Astrocyte (in vitro differentiated cells and primary cell): Measurements from ENCODE around the gene MYO7B.

ENCODE experiments used
- EZH2 ChIP-seq: IDR thresholded peaks from 2 replicates; pipeline ENCODE4 v1.6.1; 2012; ENCODE audit warnings: mild to moderate bottlenecking, low read length, inconsistent platforms; ENCODE audit not compliant: insufficient read depth
- TF ChIP-seq, protein P1 (sequence below): IDR thresholded peaks from 2 replicates; pipeline ENCODE4 v1.5.1; 2011; ENCODE audit warnings: low read depth, mild to moderate bottlenecking, inconsistent platforms, low read length, moderate library complexity; ENCODE audit not compliant: insufficient read depth

- TF ChIP-seq, protein P1, sequence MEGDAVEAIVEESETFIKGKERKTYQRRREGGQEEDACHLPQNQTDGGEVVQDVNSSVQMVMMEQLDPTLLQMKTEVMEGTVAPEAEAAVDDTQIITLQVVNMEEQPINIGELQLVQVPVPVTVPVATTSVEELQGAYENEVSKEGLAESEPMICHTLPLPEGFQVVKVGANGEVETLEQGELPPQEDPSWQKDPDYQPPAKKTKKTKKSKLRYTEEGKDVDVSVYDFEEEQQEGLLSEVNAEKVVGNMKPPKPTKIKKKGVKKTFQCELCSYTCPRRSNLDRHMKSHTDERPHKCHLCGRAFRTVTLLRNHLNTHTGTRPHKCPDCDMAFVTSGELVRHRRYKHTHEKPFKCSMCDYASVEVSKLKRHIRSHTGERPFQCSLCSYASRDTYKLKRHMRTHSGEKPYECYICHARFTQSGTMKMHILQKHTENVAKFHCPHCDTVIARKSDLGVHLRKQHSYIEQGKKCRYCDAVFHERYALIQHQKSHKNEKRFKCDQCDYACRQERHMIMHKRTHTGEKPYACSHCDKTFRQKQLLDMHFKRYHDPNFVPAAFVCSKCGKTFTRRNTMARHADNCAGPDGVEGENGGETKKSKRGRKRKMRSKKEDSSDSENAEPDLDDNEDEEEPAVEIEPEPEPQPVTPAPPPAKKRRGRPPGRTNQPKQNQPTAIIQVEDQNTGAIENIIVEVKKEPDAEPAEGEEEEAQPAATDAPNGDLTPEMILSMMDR, result no peak
- TF ChIP-seq EZH2, result no peak
These were observed 89.5 kb downstream of the MYO7B start for GRCh38 chr2:127624756-127625571.
